SIG-M5 treated with dmso at 0.1 percent for 504 hours (cell line): ENCODE results near the gene CFAP97D1.
A peak's percentile ranks its signal among the peaks of the same experiment; 100 is the strongest.

Experiments
- DNase-seq: peaks from one replicate; lab custom pipeline; 2025; ENCODE audit not compliant: unreplicated experiment; lab: John Stamatoyannopoulos, UW

CFAP97D1 gene

DNA sequence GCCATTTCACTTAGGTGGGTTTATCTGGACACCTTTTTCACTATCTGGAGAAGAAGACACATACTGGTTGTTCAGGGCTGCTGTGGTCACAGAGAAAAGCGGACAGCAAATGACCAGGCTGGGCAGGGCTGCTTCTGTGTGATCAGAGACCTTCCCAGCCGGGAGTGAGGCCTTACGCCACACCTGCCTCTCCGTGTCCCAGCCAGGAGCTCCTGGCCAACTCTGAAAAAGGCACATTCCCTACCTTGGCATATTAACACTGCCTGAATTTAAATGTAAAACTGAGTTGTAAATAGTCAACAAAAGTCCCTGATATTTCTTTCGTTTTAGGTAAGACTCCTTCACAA, 12.5 kb upstream of the CFAP97D1 start:
- no peak for DNase-seq

GRCh38 chr17:43768382-43768781, 11.9 kb upstream of the CFAP97D1 start:
- peak; percentile 99 for DNase-seq

DNA sequence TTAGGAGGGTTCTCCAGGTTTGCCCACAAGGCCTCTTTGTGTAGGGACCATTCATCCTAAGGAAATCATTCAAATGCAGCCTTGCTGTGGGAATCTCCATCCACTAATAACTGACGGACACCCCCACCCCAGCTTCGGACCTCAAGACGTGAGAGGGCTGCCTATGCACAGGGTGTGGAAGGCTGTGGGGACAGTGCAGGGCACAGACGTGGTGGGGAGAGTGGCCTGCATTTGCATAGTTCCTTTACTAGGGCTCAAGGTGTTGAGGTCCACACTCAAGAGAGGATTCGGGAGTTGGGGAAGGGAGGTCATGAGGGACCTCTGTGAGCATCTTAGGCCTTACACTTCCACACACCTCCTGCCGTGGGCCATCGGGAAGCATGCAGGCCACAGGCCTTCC, 11.3 kb upstream of the CFAP97D1 start:
- DNase-seq, result no peak

GRCh38 chr17:43769426-43769825, 10.8 kb upstream of the CFAP97D1 start:
- no peak for DNase-seq

- no peak for DNase-seq
Observed at GRCh38 chr17:43769859-43770258, 10.4 kb upstream of the CFAP97D1 start.

GRCh38 chr17:43770957-43771356, 9.3 kb upstream of the CFAP97D1 start:
- DNase-seq, result no peak

DNA sequence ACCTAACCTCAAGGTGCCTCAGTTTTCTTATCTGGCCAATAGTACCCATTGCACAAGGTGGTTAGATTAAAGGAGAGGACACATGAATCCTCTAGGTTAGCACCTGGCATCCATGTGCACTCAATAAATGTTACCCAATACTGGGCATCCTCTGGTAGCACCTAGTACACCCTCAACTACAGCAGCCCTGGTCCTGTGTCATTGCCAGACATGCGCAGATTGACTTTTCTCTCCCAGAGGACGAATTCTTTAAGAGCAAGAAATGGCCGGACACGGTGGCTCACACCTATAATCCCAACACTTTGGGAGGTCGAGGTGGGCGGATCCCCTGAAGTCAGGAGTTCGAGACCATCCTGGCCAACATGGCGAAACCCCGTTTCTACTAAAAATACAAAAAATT, 8.8 kb upstream of the CFAP97D1 start:
- DNase-seq, result no peak

DNA sequence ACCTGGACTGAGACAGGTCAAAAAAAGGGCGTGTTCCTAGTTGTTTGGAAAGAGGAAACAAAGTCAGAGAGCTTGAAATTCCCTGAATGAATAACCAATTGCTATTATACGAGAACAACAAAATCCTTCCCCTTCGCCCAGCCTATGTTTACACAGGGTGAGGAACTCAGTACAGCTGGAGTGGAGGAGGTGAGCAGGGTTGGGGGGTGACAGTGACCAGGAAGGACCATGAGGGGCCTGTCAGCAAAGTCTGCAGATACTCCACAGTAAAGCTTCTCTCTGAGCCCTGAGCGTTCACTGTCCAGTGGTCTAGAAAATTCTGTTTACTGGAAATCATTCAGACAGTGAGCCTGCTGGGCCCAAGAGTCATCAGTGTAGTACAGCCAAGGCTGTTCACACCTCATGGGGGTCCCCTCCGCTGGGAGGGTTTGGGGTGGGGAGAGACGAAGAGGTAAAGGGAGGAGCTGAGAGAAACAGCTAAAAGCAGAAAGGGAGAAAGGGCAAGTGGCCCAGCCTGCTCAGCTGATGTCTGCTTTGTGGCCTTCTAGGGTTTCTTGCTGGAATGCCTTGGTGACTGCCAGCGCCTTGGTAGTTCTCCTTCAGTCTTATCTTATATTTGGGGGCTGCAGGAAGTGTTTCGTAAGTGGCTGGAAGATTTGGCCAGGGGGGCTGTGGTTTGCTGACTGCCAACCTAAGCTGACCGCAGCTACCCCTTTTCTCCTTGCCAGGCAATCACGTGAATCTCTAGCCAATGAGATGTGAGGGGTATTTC, 7.2 kb upstream of the CFAP97D1 start:
- peak; percentile 99 for DNase-seq

- no peak for DNase-seq
Observed at GRCh38 chr17:43774304-43775250, 5.7 kb upstream of the CFAP97D1 start.

DNA sequence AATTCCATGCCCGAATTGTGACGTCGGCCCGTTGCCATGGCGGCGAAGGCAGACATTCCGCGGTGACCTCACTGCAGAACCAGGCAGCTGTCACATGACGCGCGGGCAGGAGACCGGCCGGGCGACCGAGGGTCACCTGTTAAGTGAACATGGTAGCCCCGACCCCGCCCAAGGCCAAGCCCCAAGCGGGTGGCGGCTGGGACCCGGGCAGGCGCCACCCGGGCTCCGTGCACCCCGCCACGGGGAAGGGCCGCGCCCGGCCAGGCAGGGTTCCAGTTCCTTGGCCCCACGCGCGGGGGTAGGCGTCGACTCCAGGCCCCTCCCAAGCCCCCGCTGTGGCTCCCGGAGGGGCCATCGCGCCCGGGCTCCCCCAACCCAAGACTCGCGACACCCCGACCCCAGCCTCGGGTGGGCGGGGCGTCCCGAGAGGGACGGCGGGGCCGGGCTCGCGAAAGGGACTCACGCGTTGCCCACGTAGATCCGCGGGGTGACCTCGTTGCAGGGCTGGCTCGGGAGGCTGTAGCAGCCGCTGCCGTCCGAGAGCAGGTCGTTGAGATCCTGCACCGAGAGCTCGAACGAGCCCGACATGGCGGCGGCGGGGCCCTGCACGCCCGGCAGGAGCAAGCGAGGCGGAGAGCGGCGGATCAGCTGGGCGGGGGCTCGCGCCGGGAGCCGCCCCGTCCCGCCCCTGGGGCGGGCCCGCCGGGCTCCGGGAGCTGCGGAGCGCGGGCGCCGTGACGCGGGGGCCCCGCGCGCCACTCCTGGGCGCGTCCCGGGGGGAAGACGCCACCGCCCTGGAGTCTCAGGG, 1.7 kb upstream of the CFAP97D1 start, which contains the start of gene DUSP3:
TSS of gene DUSP3 (minus strand) at position 641 of the 808 bp plus-strand sequence. CDS start at position 588, 53 bp downstream.
- peak; percentile 72 for DNase-seq

DNA sequence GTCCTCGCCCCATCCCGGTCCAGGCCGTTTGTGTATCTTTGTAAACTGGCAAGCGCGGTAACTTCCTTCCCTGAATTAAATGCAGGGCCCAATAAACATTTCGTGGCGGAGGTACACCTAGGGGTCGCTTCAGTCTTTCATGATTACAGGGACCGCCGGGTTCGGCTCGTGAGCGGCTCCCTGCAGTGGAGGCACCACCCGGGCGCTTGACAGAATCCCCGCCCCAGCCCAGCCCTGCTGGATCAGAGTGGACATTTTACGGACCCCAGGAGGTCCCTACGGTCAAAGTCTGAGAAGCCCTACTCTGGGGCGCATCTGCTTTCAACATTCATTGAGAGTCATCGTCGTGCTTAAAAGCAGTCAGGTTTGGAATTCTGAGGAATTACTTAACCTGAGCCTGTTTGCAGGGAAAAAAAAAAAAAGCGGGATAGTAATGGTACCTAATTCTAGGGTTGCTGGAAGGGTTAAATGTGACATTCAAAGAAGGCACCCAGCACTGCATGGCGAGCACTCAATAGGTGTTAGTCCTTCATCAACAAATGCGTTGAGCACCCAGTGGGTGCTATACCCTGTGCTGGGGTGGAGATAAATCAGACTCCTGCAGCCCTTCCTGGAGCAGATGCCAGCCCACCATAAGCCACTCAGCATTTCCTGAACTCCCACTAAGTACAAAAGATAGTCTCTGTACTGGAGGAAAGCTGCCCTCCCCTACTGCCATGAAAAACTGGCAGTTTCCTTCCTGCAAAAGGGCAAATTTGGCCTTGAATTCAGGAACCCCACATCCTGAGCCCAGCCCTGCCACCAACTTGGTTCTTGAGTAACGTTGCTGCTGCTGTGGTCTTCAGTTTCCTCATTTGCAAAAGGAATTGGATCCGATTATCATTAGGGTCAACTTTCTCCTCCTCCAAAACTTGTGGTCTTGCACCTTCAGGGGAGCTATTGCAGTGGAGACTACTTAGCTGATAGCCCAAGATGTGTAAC, 800 bp upstream of the CFAP97D1 start:
- peak; percentile 81 for DNase-seq

- no peak for DNase-seq
Observed at GRCh38 chr17:43782913-43783680, 2.9 kb downstream of the CFAP97D1 start.

DNA sequence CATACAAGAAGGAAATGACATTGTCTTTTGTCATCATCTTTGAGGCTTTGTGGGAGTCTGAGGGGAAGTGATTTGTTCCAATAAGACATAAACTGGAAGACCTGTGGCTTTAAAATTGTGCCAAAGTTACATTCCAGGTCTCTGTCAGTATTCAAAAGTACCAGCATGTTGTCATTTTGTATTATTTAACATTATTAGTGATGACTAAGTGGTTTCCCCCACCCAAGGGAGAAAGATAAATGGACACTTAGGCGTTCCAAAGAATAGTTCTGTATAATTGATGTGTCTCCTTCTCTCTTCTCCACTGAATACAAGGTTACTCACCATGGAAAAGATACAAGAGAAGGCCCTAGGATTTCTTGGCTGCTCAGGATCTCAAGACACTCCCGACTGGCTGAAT, 3.8 kb downstream of the CFAP97D1 start:
- no peak for DNase-seq

- no peak for DNase-seq
Observed at GRCh38 chr17:43784628-43785101, 4.4 kb downstream of the CFAP97D1 start.

- DNase-seq, result no peak
Observed at GRCh38 chr17:43787728-43788127, 7.5 kb downstream of the CFAP97D1 start.

DNA sequence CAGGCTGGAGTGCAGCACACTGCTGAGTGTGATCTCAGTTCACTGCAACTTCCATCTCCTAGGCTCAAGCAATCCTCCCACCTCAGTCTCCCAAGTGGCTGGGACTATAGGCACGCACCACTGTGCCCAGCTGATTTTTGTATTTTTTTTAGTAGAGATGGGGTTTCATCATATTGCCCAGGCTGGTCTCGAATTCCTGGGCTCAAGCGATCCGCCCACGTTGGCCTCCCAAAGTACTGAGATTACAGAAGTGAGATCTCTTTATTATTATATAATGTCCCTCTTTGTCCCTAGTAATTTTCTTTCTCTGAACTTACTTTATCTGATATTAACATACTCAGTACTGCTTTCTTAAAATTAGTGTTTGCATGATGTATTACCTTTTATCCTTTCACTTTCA, 8.3 kb downstream of the CFAP97D1 start:
- no peak for DNase-seq

- DNase-seq, result no peak
Observed at GRCh38 chr17:43789482-43789881, 9.2 kb downstream of the CFAP97D1 start.

- no peak for DNase-seq
Observed at GRCh38 chr17:43790311-43790940, 10.2 kb downstream of the CFAP97D1 start.

DNA sequence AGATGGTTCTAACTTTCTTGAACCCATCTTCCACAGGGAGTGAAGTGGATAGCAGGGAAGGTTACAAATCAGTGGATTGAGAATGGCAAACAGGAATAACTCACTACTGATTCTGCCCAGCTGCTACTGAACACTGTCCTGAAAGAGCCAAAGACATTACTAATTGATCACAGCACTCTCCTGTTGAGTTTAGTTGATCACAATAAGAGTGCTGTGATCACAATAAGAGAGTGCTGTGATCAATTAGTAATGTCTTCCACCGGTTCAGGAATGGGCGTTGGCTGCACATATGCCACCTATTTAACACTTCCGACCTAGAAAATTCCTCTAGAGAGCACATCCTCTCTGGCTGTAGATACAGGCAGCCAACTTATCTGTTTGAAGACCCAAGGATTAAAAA, 11.4 kb downstream of the CFAP97D1 start:
- DNase-seq, result peak; percentile 28
